ENCODE results near the gene SREBF1. TPM values are rescaled to one million over a fixed set of nuclear protein-coding genes. Genes with fewer than 3 reads are reported as not detected.

The SREBF1 gene
- polyA plus RNA-seq, 1 of the 3 experiments (the other 2 are of a cell fraction) = 20.4 TPM

GRCh38 chr17:17818088-17818526, 18.7 kb downstream of the SREBF1 start:
- Histone ChIP-seq H3K79me2 (ENCODE audit: insufficient read depth) (no peaks in the 10 kb centered on the region), H3K27me3 (ENCODE audit: insufficient read depth) (no peaks in the 10 kb centered on the region), H3K4me2 (no peak overlapping the region), H3K36me3 (replicated peaks in 1 of 2; ENCODE audit: control insufficient read depth in 1 of 2, insufficient read depth in 2 of 2, low read length in 1 of 2) (peaks cover 0 to 55% of the 10 kb centered on the region in 2 experiments), H3F3A (replicated peaks; ENCODE audit: insufficient read depth) (peaks cover 9% of the 10 kb centered on the region), H3K9me3 (no peaks in the 10 kb centered on the region), H4K20me1 (ENCODE audit: insufficient read depth) (peaks cover 7% of the 10 kb centered on the region; the same call in 1 of the 2 replicates), H3K27ac (ENCODE audit: low read depth in 2 of 2, low read length in 1 of 2) (peak overlapping the region in 1 of 2 experiments; percentile 54; a peak in 1 of 4 replicates), H3K9me2 (no peaks in the 10 kb centered on the region), H2AFZ (ENCODE audit: low read depth) (no peak overlapping the region), H3K4me3 (ENCODE audit: low read depth in 2 of 2, low read length in 1 of 2) (no peak overlapping the region), H3K9ac (no peak overlapping the region), H3K4me1 (ENCODE audit: control insufficient read depth in 1 of 2, insufficient read depth in 2 of 2, low read depth in 1 of 2, low read length in 1 of 2) (peaks cover 24 to 91% of the 10 kb centered on the region in 2 experiments; a peak in 3 of 4 replicates)
- POLR2A ChIA-PET = interaction anchor here (1.1 to 1.7 kb wide), 4 partner anchors 13 to 60 kb away, joined by 3 to 4 read pairs (median 3); no protein-coding TSS in a partner anchor
- DNase-seq = peak; percentile 85
- WGBS (ENCODE audit: low lambda C conversion rate) = 75% methylated on average over 10 of the region's 10 CpGs
- CTCF ChIA-PET = interaction anchor here (0.8 to 5.6 kb wide), 6 partner anchors 17 to 137 kb away, joined by 3 to 32 read pairs (median 4); no protein-coding TSS in a partner anchor
- no peak for TF ChIP-seq TCF12 (IDR thresholded peaks at IDR 0.05)
- no peak for TF ChIP-seq NFIC (IDR thresholded peaks at IDR 0.05; ENCODE audit: borderline replicate concordance)
- TF ChIP-seq POLR2AphosphoS5 (IDR thresholded peaks at IDR 0.05; ENCODE audit: low read depth, low read length) = no peak
- no peak for TF ChIP-seq RCOR1 (IDR thresholded peaks at IDR 0.05; ENCODE audit: low read length)
- TF ChIP-seq FOXM1 (IDR thresholded peaks at IDR 0.05; ENCODE audit: low read depth) = no peak
- TF ChIP-seq SMC3 (IDR thresholded peaks at IDR 0.05; ENCODE audit: low read depth, low read length) = no peak
- TF ChIP-seq GATA2 (CRISPR knock-in tag; IDR thresholded peaks at IDR 0.05) = no peak
- no peak for TF ChIP-seq MEF2A (IDR thresholded peaks at IDR 0.05; ENCODE audit: borderline replicate concordance, low read depth)
- TF ChIP-seq PBX3 (IDR thresholded peaks at IDR 0.05) = no peak
- no peak for TF ChIP-seq MXI1 (IDR thresholded peaks at IDR 0.05; ENCODE audit: low read depth, low read length)
- TF ChIP-seq, protein P1, sequence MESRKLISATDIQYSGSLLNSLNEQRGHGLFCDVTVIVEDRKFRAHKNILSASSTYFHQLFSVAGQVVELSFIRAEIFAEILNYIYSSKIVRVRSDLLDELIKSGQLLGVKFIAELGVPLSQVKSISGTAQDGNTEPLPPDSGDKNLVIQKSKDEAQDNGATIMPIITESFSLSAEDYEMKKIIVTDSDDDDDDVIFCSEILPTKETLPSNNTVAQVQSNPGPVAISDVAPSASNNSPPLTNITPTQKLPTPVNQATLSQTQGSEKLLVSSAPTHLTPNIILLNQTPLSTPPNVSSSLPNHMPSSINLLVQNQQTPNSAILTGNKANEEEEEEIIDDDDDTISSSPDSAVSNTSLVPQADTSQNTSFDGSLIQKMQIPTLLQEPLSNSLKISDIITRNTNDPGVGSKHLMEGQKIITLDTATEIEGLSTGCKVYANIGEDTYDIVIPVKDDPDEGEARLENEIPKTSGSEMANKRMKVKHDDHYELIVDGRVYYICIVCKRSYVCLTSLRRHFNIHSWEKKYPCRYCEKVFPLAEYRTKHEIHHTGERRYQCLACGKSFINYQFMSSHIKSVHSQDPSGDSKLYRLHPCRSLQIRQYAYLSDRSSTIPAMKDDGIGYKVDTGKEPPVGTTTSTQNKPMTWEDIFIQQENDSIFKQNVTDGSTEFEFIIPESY (IDR thresholded peaks at IDR 0.05; ENCODE audit: borderline replicate concordance, low read depth) = no peak
- TF ChIP-seq, protein P2, sequence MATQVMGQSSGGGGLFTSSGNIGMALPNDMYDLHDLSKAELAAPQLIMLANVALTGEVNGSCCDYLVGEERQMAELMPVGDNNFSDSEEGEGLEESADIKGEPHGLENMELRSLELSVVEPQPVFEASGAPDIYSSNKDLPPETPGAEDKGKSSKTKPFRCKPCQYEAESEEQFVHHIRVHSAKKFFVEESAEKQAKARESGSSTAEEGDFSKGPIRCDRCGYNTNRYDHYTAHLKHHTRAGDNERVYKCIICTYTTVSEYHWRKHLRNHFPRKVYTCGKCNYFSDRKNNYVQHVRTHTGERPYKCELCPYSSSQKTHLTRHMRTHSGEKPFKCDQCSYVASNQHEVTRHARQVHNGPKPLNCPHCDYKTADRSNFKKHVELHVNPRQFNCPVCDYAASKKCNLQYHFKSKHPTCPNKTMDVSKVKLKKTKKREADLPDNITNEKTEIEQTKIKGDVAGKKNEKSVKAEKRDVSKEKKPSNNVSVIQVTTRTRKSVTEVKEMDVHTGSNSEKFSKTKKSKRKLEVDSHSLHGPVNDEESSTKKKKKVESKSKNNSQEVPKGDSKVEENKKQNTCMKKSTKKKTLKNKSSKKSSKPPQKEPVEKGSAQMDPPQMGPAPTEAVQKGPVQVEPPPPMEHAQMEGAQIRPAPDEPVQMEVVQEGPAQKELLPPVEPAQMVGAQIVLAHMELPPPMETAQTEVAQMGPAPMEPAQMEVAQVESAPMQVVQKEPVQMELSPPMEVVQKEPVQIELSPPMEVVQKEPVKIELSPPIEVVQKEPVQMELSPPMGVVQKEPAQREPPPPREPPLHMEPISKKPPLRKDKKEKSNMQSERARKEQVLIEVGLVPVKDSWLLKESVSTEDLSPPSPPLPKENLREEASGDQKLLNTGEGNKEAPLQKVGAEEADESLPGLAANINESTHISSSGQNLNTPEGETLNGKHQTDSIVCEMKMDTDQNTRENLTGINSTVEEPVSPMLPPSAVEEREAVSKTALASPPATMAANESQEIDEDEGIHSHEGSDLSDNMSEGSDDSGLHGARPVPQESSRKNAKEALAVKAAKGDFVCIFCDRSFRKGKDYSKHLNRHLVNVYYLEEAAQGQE (IDR thresholded peaks at IDR 0.05; ENCODE audit: low read depth, low read length) = no peak
- no peak for TF ChIP-seq YY1 (IDR thresholded peaks at IDR 0.05; ENCODE audit: low read depth)
- no peak for TF ChIP-seq ELF1 (IDR thresholded peaks at IDR 0.05)
- no peak for TF ChIP-seq GABPA (IDR thresholded peaks at IDR 0.05; ENCODE audit: low read depth)
